H1 (cell line): ENCODE results near the gene BRD7. TPM values are rescaled to one million over a fixed set of nuclear protein-coding genes. Genes with fewer than 3 reads are reported as not detected.

Experiments used
- CTCF ChIA-PET: fragments of 300-600 bp; sonication (Branson Sonifier 250); formaldehyde crosslinking; loops from one replicate; lab custom pipeline; 2021; ENCODE audit not compliant: partially characterized antibody; lab: Charles Lee
- POLR2A ChIA-PET: fragments of 300-600 bp; sonication (Branson Sonifier 250); formaldehyde crosslinking; loops from one replicate; lab custom pipeline; 2021; ENCODE audit warnings: inconsistent platforms; ENCODE audit not compliant: partially characterized antibody; lab: Charles Lee
- DNase-seq, 2 experiments: peaks; one replicate each; pipeline versions ENCODE4 v3.0.0 to v3.0.0-alpha.2; 2010 to 2022; ENCODE audit warnings: low spot score in 2 of 2, low read depth in 1 of 2, mixed read lengths in 1 of 2
- FAIRE-seq: peaks from 2 replicates; lab custom pipeline; 2011; peaks lifted over from hg19 to GRCh38; lab: Jason Lieb, UNC
- H2AFZ ChIP-seq: 2 replicates; pipeline ENCODE4 v1.8.1; 2012; ENCODE audit warnings: low read length, inconsistent platforms
- H2AK5ac ChIP-seq: 2 replicates; pipeline ENCODE4 v1.6.1; 2013; ENCODE audit warnings: low read depth, low read length
- H2BK120ac ChIP-seq: replicated peaks from 2 replicates; pipeline ENCODE3; 2013; ENCODE audit warnings: low read depth, low read length, inconsistent platforms
- H2BK12ac ChIP-seq: 2 replicates; pipeline ENCODE4 v1.6.1; 2013; ENCODE audit warnings: low read depth, low read length
- H2BK15ac ChIP-seq: 2 replicates; pipeline ENCODE4 v1.6.1; 2013; ENCODE audit warnings: low read length
- H2BK20ac ChIP-seq: 2 replicates; pipeline ENCODE4 v1.6.1; 2013; ENCODE audit warnings: low read length
- H2BK5ac ChIP-seq: 2 replicates; pipeline ENCODE4 v1.6.1; 2013; ENCODE audit warnings: low read depth, low read length
- H3K14ac ChIP-seq: 2 replicates; pipeline ENCODE4 v1.6.1; 2013; ENCODE audit warnings: inconsistent platforms; ENCODE audit not compliant: insufficient read length
- H3K18ac ChIP-seq: 2 replicates; pipeline ENCODE4 v1.6.1; 2013; ENCODE audit warnings: low read length; ENCODE audit errors: extremely low read depth
- H3K23ac ChIP-seq: 2 replicates; pipeline ENCODE4 v1.6.1; 2013; ENCODE audit warnings: inconsistent platforms; ENCODE audit not compliant: insufficient read length
- H3K23me2 ChIP-seq: 2 replicates; pipeline ENCODE4 v1.6.1; 2013; ENCODE audit warnings: low read depth, low read length
- H3K27ac ChIP-seq: 2 replicates; pipeline ENCODE4 v1.6.1; 2011; ENCODE audit warnings: low read depth, low read length, inconsistent platforms
- H3K27me3 ChIP-seq, 4 experiments: replicated peaks in 1 of 4; 1 replicate in 1 of 4; 2 replicates in 3 of 4; pipeline versions ENCODE4 v1.6.1 to v1.8.1; 2011 to 2013; ENCODE audit warnings: low read length in 3 of 4, mild to moderate bottlenecking in 3 of 4, inconsistent platforms in 2 of 4, mixed read lengths in 2 of 4, moderate library complexity in 1 of 4; ENCODE audit not compliant: control insufficient read depth in 3 of 4, insufficient read depth in 3 of 4; ENCODE audit errors: extremely low read depth in 1 of 4
- H3K36me3 ChIP-seq, 4 experiments: 2 replicates each; pipeline versions ENCODE4 v1.6.1 to v1.8.1; 2011 to 2013; ENCODE audit warnings: mild to moderate bottlenecking in 4 of 4, low read length in 3 of 4, moderate library complexity in 2 of 4, control low read depth in 1 of 4, inconsistent platforms in 1 of 4; ENCODE audit not compliant: insufficient read depth in 4 of 4, control insufficient read depth in 2 of 4
- H3K4ac ChIP-seq: replicated peaks from 2 replicates; pipeline ENCODE3; 2013; ENCODE audit warnings: low read length, low read depth, mixed read lengths, inconsistent platforms; ENCODE audit not compliant: insufficient read length
- H3K4me1 ChIP-seq, 4 experiments: replicated peaks in 1 of 4; 1 replicate in 1 of 4; 2 replicates in 3 of 4; pipeline versions ENCODE4 v1.6.1 to v1.8.1; 2011 to 2013; ENCODE audit warnings: low read length in 3 of 4, inconsistent platforms in 2 of 4, mixed read lengths in 1 of 4; ENCODE audit not compliant: insufficient read depth in 4 of 4, control insufficient read depth in 3 of 4
- H3K4me2 ChIP-seq, 2 experiments: 2 replicates each; pipeline versions ENCODE4 v1.6.1 to v1.8.1; 2011 to 2013; ENCODE audit warnings: low read depth in 2 of 2, low read length in 2 of 2, control low read depth in 1 of 2, inconsistent platforms in 1 of 2, mild to moderate bottlenecking in 1 of 2; ENCODE audit not compliant: insufficient read depth in 1 of 2
- H3K4me3 ChIP-seq, 4 experiments: fragments of 200-600, 300-600 bp in 1 of 4; sonication (generic), shearing (Covaris generic), sonication (Bioruptor Twin) in 1 of 4; 2 replicates each; pipeline versions ENCODE4 v1.5.1 to v1.8.1; 2011 to 2016; ENCODE audit warnings: low read length in 4 of 4, low read depth in 3 of 4, control low read depth in 2 of 4, inconsistent platforms in 2 of 4, mild to moderate bottlenecking in 2 of 4, mixed read lengths in 1 of 4, moderate library complexity in 1 of 4; ENCODE audit not compliant: insufficient read depth in 2 of 4; ENCODE audit errors: extremely low read depth in 1 of 4
- H3K56ac ChIP-seq: replicated peaks from 2 replicates; pipeline ENCODE3; 2013; ENCODE audit warnings: low read depth, mild to moderate bottlenecking, mixed read lengths, low read length, inconsistent platforms; ENCODE audit not compliant: insufficient read length
- H3K79me1 ChIP-seq: 2 replicates; pipeline ENCODE4 v1.6.1; 2013; ENCODE audit warnings: low read depth, low read length, control low read depth
- H3K79me2 ChIP-seq, 2 experiments: 2 replicates each; pipeline versions ENCODE4 v1.6.1 to v1.8.1; 2012 to 2013; ENCODE audit warnings: low read length in 2 of 2, mild to moderate bottlenecking in 2 of 2, inconsistent platforms in 1 of 2; ENCODE audit not compliant: insufficient read depth in 2 of 2, control insufficient read depth in 1 of 2
- H3K9ac ChIP-seq, 4 experiments: replicated peaks in 1 of 4; 1 replicate in 1 of 4; 2 replicates in 3 of 4; pipeline versions ENCODE4 v1.6.1 to v1.8.1; 2011 to 2013; ENCODE audit warnings: low read depth in 3 of 4, low read length in 3 of 4, control low read depth in 2 of 4, mild to moderate bottlenecking in 2 of 4, moderate library complexity in 2 of 4, inconsistent platforms in 1 of 4; ENCODE audit errors: extremely low read depth in 1 of 4
- H3K9me3 ChIP-seq, 2 experiments: 2 replicates each; pipeline versions ENCODE4 v1.6.1 to v1.8.1; 2012 to 2013; ENCODE audit warnings: mild to moderate bottlenecking in 2 of 2, moderate library complexity in 2 of 2, control low read depth in 1 of 2, inconsistent platforms in 1 of 2, low read depth in 1 of 2, low read length in 1 of 2, mixed read lengths in 1 of 2; ENCODE audit not compliant: insufficient read depth in 2 of 2
- H4K20me1 ChIP-seq, 2 experiments: replicated peaks in 1 of 2; 2 replicates each; pipeline versions ENCODE3 to v1.8.1; 2011 to 2013; ENCODE audit warnings: inconsistent platforms in 2 of 2, low read length in 2 of 2, mild to moderate bottlenecking in 1 of 2; ENCODE audit not compliant: insufficient read depth in 2 of 2, control insufficient read depth in 1 of 2
- H4K5ac ChIP-seq: 2 replicates; pipeline ENCODE4 v1.6.1; 2013; ENCODE audit warnings: low read length, low read depth, mixed read lengths, inconsistent platforms; ENCODE audit not compliant: insufficient read length
- H4K8ac ChIP-seq: 2 replicates; pipeline ENCODE4 v1.8.0; 2013; ENCODE audit warnings: mild to moderate bottlenecking, moderate library complexity, low read length, inconsistent platforms; ENCODE audit not compliant: insufficient read depth; ENCODE audit errors: extremely low read depth
- H4K91ac ChIP-seq: replicated peaks from 2 replicates; pipeline ENCODE3; 2013; ENCODE audit warnings: low read length, mixed read lengths, inconsistent platforms; ENCODE audit not compliant: insufficient read length
- CBX5 ChIP-seq: fragments of 300-800, 300-1000 bp; sonication (generic); IDR thresholded peaks from 2 replicates; pipeline ENCODE4 v1.7.1; 2016; ENCODE audit warnings: antibody characterized with exemption, low read length, low read depth
- CTBP2 ChIP-seq: IDR thresholded peaks from 2 replicates; pipeline ENCODE4 v1.7.0; 2011; ENCODE audit warnings: borderline replicate concordance, mild to moderate bottlenecking, moderate library complexity, mixed read lengths, low read length; ENCODE audit not compliant: insufficient read depth, insufficient read length
- KDM1A ChIP-seq: fragments of 200-600, 300-600 bp; sonication (generic); IDR thresholded peaks from 2 replicates; pipeline ENCODE4 v1.7.1; 2016; ENCODE audit warnings: mild to moderate bottlenecking, low read length, borderline replicate concordance
- RBBP5 ChIP-seq: IDR thresholded peaks from 2 replicates; pipeline ENCODE4 v1.7.1; 2012; ENCODE audit warnings: low read depth, mild to moderate bottlenecking, inconsistent platforms, low read length, moderate library complexity, borderline replicate concordance
- SIN3A ChIP-seq, 2 experiments: IDR thresholded peaks in 1 of 2; conservative IDR thresholded peaks in 1 of 2; 2 replicates each; pipeline ENCODE4 v1.6.1; 2011 to 2012; ENCODE audit warnings: low read length in 2 of 2, improper control_type of control experiment in 1 of 2, low read depth in 1 of 2, mild to moderate bottlenecking in 1 of 2
- SP2 ChIP-seq: IDR thresholded peaks from 2 replicates; pipeline ENCODE4 v1.6.1; 2012; ENCODE audit warnings: mild to moderate bottlenecking, low read length, inconsistent platforms
- SP4 ChIP-seq: IDR thresholded peaks from 2 replicates; pipeline ENCODE4 v1.6.1; 2012; ENCODE audit warnings: low read length, inconsistent platforms
- WGBS, 2 experiments: shearing (Covaris generic) in 1 of 2; methylation state at CpG; one replicate each; pipeline versions ENCODE4 v1.1.6 to v1.1.7; 2013 to 2015; ENCODE audit warnings: low lambda C conversion rate in 2 of 2, mixed read lengths in 2 of 2, inconsistent platforms in 1 of 2, low coverage in 1 of 2, missing lambda C conversion rate in 1 of 2; ENCODE audit not compliant: insufficient replicate concordance in 2 of 2, insufficient coverage in 1 of 2, insufficient read length in 1 of 2; ENCODE audit errors: extremely low coverage in 1 of 2, missing lambda C conversion rate in 1 of 2; 5-methylcytosine and 5-hydroxymethylcytosine counted together
- polyA plus RNA-seq, 7 experiments: library from polyadenylated mRNA; depleted of rRNA in 3 of 7; stranded (reverse) in 5 of 7; unstranded in 2 of 7; fragments of >200 nt in 5 of 7; fragments of 200-250 nt in 2 of 7; gene quantifications; 1 replicate in 5 of 7; 2 replicates in 1 of 7; 4 replicates in 1 of 7; pipeline versions ENCODE4 v1.2.1 to v1.2.3, GENCODE V29; 2011 to 2013; ENCODE audit warnings: missing spikeins in 2 of 7, mixed read lengths in 2 of 7
- total RNA-seq: library from RNA; stranded (reverse); fragmentation: NEBNext Ultra II Directional; extraction: Animal tissue kit (Norgen Biotek cat#: 25700); gene quantifications from 2 replicates; pipeline ENCODE4 v1.2.1, GENCODE V29; 2021
- TF ChIP-seq, protein P1 (sequence below): IDR thresholded peaks from 2 replicates; pipeline ENCODE4 v1.6.1; 2012; ENCODE audit warnings: inconsistent platforms
- TF ChIP-seq, protein P2 (sequence below), 3 experiments: IDR thresholded peaks; 1 replicate in 2 of 3; 2 replicates in 1 of 3; pipeline versions ENCODE4 v1.5.1 to v1.6.1; 2011; ENCODE audit warnings: low read length in 3 of 3, mild to moderate bottlenecking in 3 of 3, inconsistent platforms in 2 of 3, low read depth in 1 of 3, moderate library complexity in 1 of 3; ENCODE audit not compliant: insufficient read depth in 1 of 3; ENCODE audit errors: control extremely low read depth in 1 of 3
- TF ChIP-seq, protein P3 (sequence below): IDR thresholded peaks from 2 replicates; pipeline ENCODE4 v1.6.1; 2012; ENCODE audit warnings: inconsistent platforms

The BRD7 gene
- total and polyA plus RNA-seq, 2 of the 8 experiments (the other 6 are each of a cell fraction or from before 2014, with no cell fraction given), result 42.5 to 120 TPM

DNA sequence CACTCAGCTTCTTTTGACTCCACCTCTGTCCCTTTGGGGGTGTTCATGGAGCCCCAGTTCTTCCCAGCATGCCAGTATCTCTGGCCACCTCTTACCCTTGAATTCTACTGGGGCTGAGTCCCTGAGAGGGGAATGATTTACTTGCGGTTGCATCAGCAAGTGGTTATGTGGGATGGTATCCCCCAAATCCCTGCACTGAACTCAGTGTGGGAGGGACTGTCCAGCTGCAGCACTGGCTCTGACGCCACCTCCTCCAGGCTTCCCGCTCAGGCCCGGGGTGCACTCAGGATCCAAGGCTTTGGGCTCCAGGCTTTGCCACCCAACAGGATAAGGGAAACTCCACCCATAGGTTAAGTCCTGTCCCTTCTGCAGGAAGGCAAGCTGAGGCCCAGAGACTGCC, 21.1 kb upstream of the BRD7 start:
- Histone ChIP-seq H3K23me2 (no peaks in the 10 kb centered on the region), H3K14ac (no peak overlapping the region), H2BK120ac (no peak overlapping the region), H4K8ac (peak overlapping the region; percentile 78; the same call in 1 of the 2 replicates), H3K4me3 (no peak overlapping the region), H2BK20ac (no peak overlapping the region), H3K27ac (no peak overlapping the region), H3K4ac (no peak overlapping the region), H2BK5ac (no peak overlapping the region), H3K4me2 (no peak overlapping the region), H2BK12ac (no peak overlapping the region), H2AFZ (no peak overlapping the region), H3K4me1 (no peaks in the 10 kb centered on the region; a peak in 2 of 7 replicates), H4K91ac (no peak overlapping the region), H3K79me1 (no peaks in the 10 kb centered on the region), H4K5ac (no peak overlapping the region), H3K36me3 (no peaks in the 10 kb centered on the region), H3K56ac (no peak overlapping the region), H3K23ac (no peak overlapping the region), H2AK5ac (no peak overlapping the region), H3K9me3 (no peaks in the 10 kb centered on the region), H2BK15ac (no peak overlapping the region), H4K20me1 (no peaks in the 10 kb centered on the region), H3K9ac (no peak overlapping the region), H3K18ac (no peak overlapping the region), H3K27me3 (no peaks in the 10 kb centered on the region), H3K79me2 (no peaks in the 10 kb centered on the region)
- ChIA-PET POLR2A (interaction anchor here (1.0 kb wide), 1 partner anchor 109 kb away, joined by 3 read pairs; no protein-coding TSS in a partner anchor), CTCF (interaction anchor here (0.7 to 1.5 kb wide), 6 partner anchors 14 to 330 kb away, joined by 3 to 4 read pairs (median 3); no protein-coding TSS in a partner anchor)
- no peak for FAIRE-seq
- DNase-seq, result peak in 1 of 2 experiments; percentile 41
- 93% methylated on average over 4 of the region's 4 CpGs; no CpG with 5 or more reads in 1 of the 2 experiments for WGBS, 2 experiments
- no peak for TF ChIP-seq CTBP2
- no peak for TF ChIP-seq CBX5
- TF ChIP-seq, protein P1, sequence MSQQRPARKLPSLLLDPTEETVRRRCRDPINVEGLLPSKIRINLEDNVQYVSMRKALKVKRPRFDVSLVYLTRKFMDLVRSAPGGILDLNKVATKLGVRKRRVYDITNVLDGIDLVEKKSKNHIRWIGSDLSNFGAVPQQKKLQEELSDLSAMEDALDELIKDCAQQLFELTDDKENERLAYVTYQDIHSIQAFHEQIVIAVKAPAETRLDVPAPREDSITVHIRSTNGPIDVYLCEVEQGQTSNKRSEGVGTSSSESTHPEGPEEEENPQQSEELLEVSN, result no peak
- TF ChIP-seq KDM1A, result no peak
- TF ChIP-seq SP4, result no peak
- TF ChIP-seq, protein P2, sequence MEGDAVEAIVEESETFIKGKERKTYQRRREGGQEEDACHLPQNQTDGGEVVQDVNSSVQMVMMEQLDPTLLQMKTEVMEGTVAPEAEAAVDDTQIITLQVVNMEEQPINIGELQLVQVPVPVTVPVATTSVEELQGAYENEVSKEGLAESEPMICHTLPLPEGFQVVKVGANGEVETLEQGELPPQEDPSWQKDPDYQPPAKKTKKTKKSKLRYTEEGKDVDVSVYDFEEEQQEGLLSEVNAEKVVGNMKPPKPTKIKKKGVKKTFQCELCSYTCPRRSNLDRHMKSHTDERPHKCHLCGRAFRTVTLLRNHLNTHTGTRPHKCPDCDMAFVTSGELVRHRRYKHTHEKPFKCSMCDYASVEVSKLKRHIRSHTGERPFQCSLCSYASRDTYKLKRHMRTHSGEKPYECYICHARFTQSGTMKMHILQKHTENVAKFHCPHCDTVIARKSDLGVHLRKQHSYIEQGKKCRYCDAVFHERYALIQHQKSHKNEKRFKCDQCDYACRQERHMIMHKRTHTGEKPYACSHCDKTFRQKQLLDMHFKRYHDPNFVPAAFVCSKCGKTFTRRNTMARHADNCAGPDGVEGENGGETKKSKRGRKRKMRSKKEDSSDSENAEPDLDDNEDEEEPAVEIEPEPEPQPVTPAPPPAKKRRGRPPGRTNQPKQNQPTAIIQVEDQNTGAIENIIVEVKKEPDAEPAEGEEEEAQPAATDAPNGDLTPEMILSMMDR (IDR thresholded peaks at IDR 0.05; ENCODE audit: control extremely low read depth in 1 of 3, insufficient read depth in 1 of 3, low read depth in 1 of 3, low read length in 3 of 3), result no peak
- TF ChIP-seq SP2, result no peak
- TF ChIP-seq, protein P3, sequence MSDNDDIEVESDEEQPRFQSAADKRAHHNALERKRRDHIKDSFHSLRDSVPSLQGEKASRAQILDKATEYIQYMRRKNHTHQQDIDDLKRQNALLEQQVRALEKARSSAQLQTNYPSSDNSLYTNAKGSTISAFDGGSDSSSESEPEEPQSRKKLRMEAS, result no peak
- TF ChIP-seq SIN3A (conservative IDR thresholded peaks at IDR 0.05 in 1 of 2, IDR thresholded peaks at IDR 0.05 in 1 of 2; ENCODE audit: low read depth in 1 of 2, low read length in 2 of 2), result no peak
- no peak for TF ChIP-seq RBBP5
